ENCODE results near the gene SLCO3A1. TPM values are rescaled to one million over a fixed set of nuclear protein-coding genes. Genes with fewer than 3 reads are reported as not detected.

The SLCO3A1 gene
- total RNA-seq, 2 experiments from 2014 or later: 6.6 to 7.7 TPM

- ChIA-PET CTCF (no interaction called here), POLR2A (no interaction called here)
Measured at GRCh38 chr15:92014281-92015030, 160.9 kb downstream of the SLCO3A1 start.

DNA sequence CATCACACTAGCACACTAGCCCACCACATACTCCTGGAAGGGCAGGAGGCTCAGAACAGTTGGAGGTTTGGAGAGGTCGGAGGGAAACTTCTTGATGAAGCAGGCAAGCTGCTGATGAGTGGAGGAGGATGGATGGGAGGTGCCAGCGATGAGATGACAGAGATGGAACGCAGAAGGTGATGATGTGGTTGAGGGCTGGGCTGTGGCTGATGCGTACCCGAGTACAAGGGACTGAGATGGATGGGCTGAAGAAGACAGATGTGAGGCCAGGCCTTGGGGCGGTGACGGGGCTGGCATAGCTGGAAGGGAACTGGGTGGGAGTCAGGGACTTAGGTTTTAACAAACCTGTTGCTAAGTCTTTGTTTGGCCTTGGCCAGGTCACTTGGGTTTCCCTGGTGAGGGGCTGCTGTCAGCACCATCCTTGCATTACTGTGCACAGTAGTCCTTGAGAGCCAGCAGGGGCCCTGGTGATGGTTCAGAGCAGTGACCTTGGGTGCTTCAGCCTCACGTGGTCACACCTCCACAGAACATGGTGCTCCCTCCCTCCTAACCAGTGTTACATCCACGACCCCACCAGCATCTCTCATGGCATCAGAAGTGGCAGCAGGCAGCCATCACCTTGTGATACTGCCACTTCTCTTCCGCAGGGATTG, 164.5 kb downstream of the SLCO3A1 start:
- ChIA-PET POLR2A (no interaction called here), CTCF (no interaction called here)

- ChIA-PET CTCF (no interaction called here), POLR2A (no interaction called here)
Measured at GRCh38 chr15:92018535-92019239, 165.2 kb downstream of the SLCO3A1 start.

GRCh38 chr15:92019706-92020105, 166.2 kb downstream of the SLCO3A1 start:
- ChIA-PET CTCF (no interaction called here), POLR2A (no interaction called here)

GRCh38 chr15:92020207-92020606, 166.7 kb downstream of the SLCO3A1 start:
- ChIA-PET CTCF (no interaction called here), POLR2A (no interaction called here)

DNA sequence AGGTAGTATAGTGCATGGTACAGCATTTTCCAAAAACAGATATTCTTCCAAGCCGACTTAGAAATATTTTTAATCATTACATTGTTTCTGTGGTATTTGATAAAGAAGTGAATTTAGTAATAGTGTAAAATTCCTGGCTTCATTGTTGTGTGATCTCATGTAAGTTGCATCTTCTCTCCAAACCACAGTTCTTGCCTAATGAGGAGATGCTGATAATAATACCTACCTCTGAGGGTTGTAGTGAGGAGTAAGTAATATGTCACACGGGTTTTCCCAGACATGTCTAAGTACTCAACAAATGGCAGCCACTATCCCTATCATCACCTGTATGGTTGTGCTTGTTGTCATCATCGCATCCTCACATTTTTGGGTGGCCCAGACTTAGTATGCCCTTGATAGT, 167.3 kb downstream of the SLCO3A1 start:
- POLR2A ChIA-PET: no interaction called here
- CTCF ChIA-PET: no interaction called here

DNA sequence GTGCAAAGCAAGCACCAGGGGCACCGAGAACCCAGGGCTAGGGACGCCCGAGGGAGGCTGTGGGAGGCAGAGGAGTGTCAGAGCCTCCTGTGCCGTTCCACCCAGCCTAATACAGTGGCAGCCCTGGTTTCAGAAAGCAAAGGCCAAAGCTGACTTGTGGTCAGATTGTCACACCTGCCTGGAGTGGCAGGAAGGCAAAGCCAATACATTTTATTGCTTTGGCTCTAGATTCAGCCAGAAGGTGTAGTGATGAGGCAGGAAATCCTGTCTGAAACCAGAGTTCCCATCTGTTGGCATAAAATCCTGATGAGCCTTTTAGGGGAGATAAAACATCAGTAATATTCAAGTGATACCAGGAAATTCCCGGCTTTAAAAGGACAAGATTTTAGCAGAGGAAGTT, 168.3 kb downstream of the SLCO3A1 start:
- POLR2A ChIA-PET: no interaction called here
- CTCF ChIA-PET: no interaction called here

GRCh38 chr15:92023965-92024364, 170.5 kb downstream of the SLCO3A1 start:
- ChIA-PET POLR2A (no interaction called here), CTCF (interaction anchor here (0.7 kb wide), 1 partner anchor 26 kb away, joined by 3 read pairs; no protein-coding TSS in a partner anchor)

GRCh38 chr15:92025706-92026270, 172.3 kb downstream of the SLCO3A1 start:
- ChIA-PET CTCF (no interaction called here), POLR2A (no interaction called here)

- CTCF ChIA-PET: no interaction called here
- POLR2A ChIA-PET: no interaction called here
Measured at GRCh38 chr15:92028389-92028724, 174.8 kb downstream of the SLCO3A1 start.

- ChIA-PET CTCF (no interaction called here), POLR2A (no interaction called here)
Measured at GRCh38 chr15:92029767-92030166, 176.3 kb downstream of the SLCO3A1 start.

DNA sequence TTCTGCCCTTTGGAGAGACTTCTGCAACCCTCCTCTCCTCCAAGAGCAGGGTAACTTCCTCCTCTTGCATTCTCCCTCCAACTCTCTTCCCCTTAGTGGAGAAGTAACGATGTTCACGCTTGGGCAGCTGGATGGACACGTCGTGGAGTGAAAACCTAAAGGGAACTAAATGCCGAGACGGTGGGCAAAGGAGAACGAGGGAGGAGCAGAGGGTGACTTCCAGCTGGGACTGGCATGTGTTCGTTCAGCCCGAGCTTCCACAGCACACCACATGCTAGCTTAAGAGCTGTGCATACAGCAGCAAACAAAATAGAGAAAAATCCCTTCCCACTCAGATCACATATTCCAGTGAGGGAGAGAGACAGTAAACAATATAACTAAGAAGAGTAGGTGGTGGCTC, 179.8 kb downstream of the SLCO3A1 start:
- CTCF ChIA-PET: no interaction called here
- POLR2A ChIA-PET: no interaction called here

DNA sequence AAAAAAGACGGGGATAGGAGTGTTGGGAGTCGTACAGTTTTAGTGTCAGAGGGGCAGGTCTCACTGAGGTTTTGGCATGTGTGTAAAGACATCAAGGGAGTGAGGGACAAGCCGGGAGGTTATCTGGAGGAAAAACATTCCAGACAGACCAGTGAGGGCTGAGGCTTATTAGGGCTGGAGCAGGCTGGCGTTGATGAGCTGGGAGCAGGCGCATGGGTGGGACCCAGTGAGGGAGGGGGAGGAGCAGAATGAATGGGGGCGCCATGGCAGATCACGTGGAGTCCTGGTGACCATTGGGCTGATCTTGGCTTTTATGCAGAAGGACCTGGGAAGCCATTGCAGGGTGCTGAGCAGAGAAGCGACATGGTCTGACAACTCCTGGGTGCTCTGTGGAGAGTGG, 180.2 kb downstream of the SLCO3A1 start:
- ChIA-PET POLR2A (no interaction called here), CTCF (no interaction called here)

DNA sequence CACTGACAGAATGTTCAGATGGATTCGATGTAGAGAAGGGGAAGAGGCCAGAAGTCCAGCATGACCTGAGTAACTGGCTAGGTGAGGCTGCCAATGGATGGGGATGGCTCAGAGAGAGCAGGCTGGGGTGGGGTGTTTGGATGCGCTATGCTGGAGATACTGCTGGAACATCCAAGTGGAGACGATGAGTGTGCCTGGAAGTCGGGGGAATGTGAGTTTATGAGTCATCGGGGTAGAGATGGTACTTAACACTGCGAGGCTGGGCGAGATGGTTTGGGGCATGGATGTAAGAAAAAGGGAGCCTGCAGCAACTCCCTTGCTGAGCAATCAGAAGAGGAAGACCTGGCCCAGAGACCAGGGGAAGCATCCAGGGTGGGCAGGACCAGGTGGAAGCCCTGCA, 180.7 kb downstream of the SLCO3A1 start:
- ChIA-PET POLR2A (no interaction called here), CTCF (no interaction called here)

DNA sequence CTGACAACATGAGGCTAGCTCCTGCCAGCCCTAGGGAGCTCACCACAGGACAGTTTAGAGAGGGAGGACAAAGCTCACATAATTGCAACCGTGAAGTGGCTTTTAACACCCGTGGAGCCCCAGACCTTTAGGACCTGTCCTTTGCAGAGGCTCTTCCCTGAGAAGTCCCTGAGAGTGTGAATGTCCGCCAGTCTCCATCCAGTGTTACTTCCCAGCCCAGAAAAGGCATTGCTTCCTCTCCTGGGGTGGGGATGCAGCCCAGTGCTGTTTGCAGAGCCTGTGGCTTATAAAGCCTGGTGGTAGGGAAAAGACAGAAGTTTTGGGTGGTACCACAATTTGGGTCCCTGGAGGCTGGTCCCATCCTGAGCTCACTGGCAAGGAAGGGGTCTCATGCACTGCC, 182.0 kb downstream of the SLCO3A1 start:
- CTCF ChIA-PET: interaction anchor here (1.0 kb wide), 1 partner anchor 11 kb away, joined by 3 read pairs; no protein-coding TSS in a partner anchor
- POLR2A ChIA-PET: no interaction called here

DNA sequence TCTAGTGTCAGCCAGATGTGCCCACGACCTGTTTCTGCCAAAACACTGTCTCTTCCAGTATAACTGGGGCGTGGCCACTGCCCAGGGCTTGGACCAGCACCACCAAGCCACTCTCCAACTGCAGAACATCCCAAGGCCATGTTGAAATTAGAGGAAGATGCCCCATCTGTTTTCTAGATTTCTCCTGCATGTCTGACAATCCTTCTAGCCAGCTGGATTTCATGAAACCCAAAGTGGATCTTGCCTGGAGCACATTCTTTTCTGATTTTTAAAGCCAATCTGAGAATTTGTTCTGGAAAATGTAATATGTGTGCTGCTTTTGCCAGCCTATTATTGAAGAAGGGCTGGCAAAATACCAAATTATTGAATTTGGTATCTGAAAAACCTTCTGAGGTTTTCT, 182.5 kb downstream of the SLCO3A1 start:
- ChIA-PET CTCF (interaction anchor here (1.0 kb wide), 1 partner anchor 10 kb away, joined by 3 read pairs; no protein-coding TSS in a partner anchor), POLR2A (no interaction called here)

DNA sequence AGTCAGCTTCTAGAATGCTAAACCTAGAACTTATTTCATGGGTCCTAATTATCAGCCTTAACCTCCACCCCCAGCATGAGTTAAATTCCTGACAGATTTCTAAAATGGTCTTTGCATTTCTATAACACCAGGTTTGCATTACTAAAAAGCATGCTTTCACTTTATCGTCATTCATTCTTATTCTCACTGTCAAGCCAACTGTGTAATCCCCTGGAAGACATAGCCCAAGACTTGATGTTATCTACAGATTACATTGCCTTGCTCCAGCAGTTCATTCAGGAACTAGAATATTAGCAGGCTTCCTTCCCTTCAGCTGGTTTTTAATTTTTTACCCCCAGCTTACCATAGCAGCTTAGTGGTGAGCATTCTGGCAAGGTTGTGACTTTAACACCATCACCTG, 184.0 kb downstream of the SLCO3A1 start:
- ChIA-PET CTCF (interaction anchor here (0.6 kb wide), 1 partner anchor 735 kb away, joined by 3 read pairs; no protein-coding TSS in a partner anchor), POLR2A (no interaction called here)

DNA sequence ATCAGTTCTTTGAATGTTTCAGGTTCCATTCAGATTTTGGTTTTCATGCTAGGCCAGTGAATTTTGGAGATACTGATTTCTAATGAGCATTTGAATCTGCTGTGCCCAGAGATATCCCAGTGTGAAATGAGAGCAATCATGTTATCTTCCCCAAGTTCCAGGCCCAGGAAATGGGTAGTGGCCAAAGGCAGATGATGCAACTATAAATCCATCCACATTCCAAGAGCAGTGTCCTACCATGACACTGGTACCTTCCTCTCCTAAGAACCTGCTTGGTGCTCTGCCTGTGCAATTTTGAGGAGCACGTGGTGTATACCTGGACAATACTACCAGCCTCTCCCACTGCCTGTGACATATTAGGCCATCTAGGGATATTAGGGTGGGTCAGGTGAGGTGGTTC, 186.8 kb downstream of the SLCO3A1 start:
- ChIA-PET CTCF (no interaction called here), POLR2A (no interaction called here)

GRCh38 chr15:92041371-92041770, 187.9 kb downstream of the SLCO3A1 start:
- ChIA-PET CTCF (no interaction called here), POLR2A (no interaction called here)

- ChIA-PET POLR2A (interaction anchor here (0.5 kb wide), 1 partner anchor 1018 kb away, joined by 3 read pairs; no protein-coding TSS in a partner anchor), CTCF (no interaction called here)
Measured at GRCh38 chr15:92043283-92043682, 189.8 kb downstream of the SLCO3A1 start.

All from activated CD8-positive, alpha-beta memory T cell treated with anti-CD3 and anti-CD28 coated beads for 36 hours (primary cell).